ENCODE data around the gene MICU1.

- TF ChIP-seq CTCF (IDR thresholded peaks at IDR 0.05): no peak
- no peak for TF ChIP-seq POLR2AphosphoS5 (IDR thresholded peaks at IDR 0.05; ENCODE audit: insufficient read depth in 1 of 2, low read depth in 1 of 2)
- no peak for TF ChIP-seq POLR2A (IDR thresholded peaks at IDR 0.05)
These were observed 51.2 kb downstream of the MICU1 start for GRCh38 chr10:72574636-72575035.
